ENCODE measurements around the gene ADGRG6.
"Not testable (repeated sequence)": the region's sequence is repeated elsewhere in the genome, so short reads cannot be mapped to it uniquely, and the experiment has no call there.

Gene ADGRG6

GRCh38 chr6:142416179-142416578 lies 114.4 kb downstream of the ADGRG6 start:
- DNase-seq, result peak; percentile 84

GRCh38 chr6:142416686-142417085 lies 114.9 kb downstream of the ADGRG6 start:
- no peak for DNase-seq

GRCh38 chr6:142417331-142417750 lies 115.5 kb downstream of the ADGRG6 start:
- DNase-seq, result no peak

GRCh38 chr6:142419071-142419470 lies 117.3 kb downstream of the ADGRG6 start:
- DNase-seq, result no peak

GRCh38 chr6:142420802-142421201 lies 119.0 kb downstream of the ADGRG6 start:
- DNase-seq, result no peak

GRCh38 chr6:142421285-142422117 lies 119.7 kb downstream of the ADGRG6 start:
- no peak for DNase-seq

- not testable (repeated sequence) for DNase-seq
These were observed 124.8 kb downstream of the ADGRG6 start for GRCh38 chr6:142426444-142427132.

GRCh38 chr6:142428468-142428867 lies 126.7 kb downstream of the ADGRG6 start:
- not testable (repeated sequence) for DNase-seq

GRCh38 chr6:142429195-142429594 lies 127.4 kb downstream of the ADGRG6 start:
- DNase-seq, result no peak

- no peak for DNase-seq
These were observed 131.6 kb downstream of the ADGRG6 start for GRCh38 chr6:142433419-142433818.

- DNase-seq, result no peak
These were observed 137.1 kb downstream of the ADGRG6 start for GRCh38 chr6:142438898-142439297.

- no peak for DNase-seq
These were observed 138.9 kb downstream of the ADGRG6 start for GRCh38 chr6:142440600-142441293.

- DNase-seq, result no peak
These were observed 139.9 kb downstream of the ADGRG6 start for GRCh38 chr6:142441716-142442115.

- DNase-seq, result no peak
These were observed 141.3 kb downstream of the ADGRG6 start for GRCh38 chr6:142443102-142443501.

- no peak for DNase-seq
These were observed 141.7 kb downstream of the ADGRG6 start for GRCh38 chr6:142443532-142443931.

GRCh38 chr6:142444376-142444775 lies 142.6 kb downstream of the ADGRG6 start:
- DNase-seq, result no peak

- DNase-seq, result no peak
These were observed 143.1 kb downstream of the ADGRG6 start for GRCh38 chr6:142444881-142445301.

GRCh38 chr6:142446168-142446567 lies 144.4 kb downstream of the ADGRG6 start:
- no peak for DNase-seq

- no peak for DNase-seq
These were observed 144.8 kb downstream of the ADGRG6 start for GRCh38 chr6:142446576-142446975.

GRCh38 chr6:142448091-142448729 lies 146.4 kb downstream of the ADGRG6 start:
- DNase-seq, result no peak

- DNase-seq, result not testable (repeated sequence)
These were observed 149.0 kb downstream of the ADGRG6 start for GRCh38 chr6:142450856-142451255.

GRCh38 chr6:142452993-142453392 lies 151.2 kb downstream of the ADGRG6 start:
- no peak for DNase-seq

GRCh38 chr6:142454196-142454595 lies 152.4 kb downstream of the ADGRG6 start:
- DNase-seq, result not testable (repeated sequence)

All from left hindlimb (tissue), 1 donor.